NCI-H345 treated with DMSO at 0.1 percent for 48 hours (cell line): ENCODE measurements around the gene TSC1.
"Not testable (repeated sequence)": the region's sequence is repeated elsewhere in the genome, so short reads cannot be mapped to it uniquely, and the experiment has no call there.

Experiments used
- DNase-seq: peaks from one replicate; lab custom pipeline; 2025; ENCODE audit not compliant: unreplicated experiment; lab: John Stamatoyannopoulos, UW

TSC1 gene

DNA sequence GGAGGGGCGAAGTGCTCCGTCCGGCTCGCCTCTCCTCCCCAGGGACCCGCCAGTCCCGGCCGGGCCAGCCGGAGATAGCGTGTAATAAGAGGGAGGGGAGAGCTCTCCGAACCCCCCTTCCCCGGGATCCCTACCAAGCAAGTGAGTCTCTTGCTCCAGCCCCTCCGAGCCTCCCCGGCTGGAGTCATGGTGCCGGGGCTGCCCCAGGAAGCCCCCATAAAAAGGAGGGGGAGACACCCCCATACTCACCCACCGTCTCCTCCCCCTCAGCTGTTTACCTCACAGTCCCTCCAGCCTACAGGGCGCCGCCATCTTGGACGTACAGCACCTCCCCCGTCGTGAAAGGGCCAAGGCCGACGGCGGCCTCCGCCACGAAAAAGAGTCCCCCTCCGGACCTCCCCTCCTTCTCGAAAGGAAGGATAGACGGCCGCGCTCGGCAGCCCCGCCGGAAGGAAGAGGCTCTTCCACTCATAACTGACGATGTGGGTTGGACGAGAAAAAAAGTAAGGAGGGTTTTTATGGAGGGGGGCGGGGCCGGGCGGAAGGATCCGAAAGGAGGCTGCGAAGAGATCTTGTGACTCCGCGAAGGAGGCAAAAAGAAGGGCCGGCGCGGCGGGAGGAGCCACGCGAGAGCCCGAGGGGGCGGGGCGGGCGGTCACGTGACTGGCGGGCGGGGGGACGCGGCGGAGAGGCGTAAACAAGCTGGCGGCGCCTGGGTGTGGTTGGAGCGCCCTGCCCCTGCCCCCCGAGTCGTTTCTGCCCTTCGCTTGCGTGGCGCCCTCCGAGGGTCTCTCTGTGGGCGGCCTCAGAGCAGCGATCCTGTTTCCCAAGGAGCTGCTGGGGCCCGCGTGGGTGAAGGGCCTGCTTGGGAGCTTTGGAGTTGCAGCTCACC lies at the start of gene TSC1:
Gene TSC1 (minus strand): TSS at position 323 of the 892 bp plus-strand sequence. CDS start 15,744 bp downstream, outside the sequence.
- peak; percentile 82 for DNase-seq

DNA sequence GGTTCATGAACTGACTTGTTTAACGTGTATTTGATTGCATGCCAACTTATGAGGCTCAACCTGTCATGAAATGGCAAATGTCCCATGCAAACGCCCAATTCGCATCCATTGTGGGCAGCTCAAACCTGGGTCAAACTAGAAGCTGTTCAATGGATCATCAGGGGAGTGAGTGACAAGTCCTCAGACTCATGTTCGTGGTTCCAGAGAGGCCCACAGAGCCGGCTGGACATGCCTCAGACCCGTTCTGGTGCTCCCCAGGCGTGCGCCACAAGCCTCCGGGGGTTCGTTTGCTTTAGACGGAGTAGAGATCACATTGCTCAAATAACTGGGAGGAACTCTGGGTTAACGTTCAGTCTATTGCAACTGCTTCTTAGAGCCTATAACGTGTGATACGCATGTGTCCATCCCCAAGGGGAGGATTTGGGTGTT lies 49.1 kb upstream of the TSC1 start:
- no peak for DNase-seq

DNA sequence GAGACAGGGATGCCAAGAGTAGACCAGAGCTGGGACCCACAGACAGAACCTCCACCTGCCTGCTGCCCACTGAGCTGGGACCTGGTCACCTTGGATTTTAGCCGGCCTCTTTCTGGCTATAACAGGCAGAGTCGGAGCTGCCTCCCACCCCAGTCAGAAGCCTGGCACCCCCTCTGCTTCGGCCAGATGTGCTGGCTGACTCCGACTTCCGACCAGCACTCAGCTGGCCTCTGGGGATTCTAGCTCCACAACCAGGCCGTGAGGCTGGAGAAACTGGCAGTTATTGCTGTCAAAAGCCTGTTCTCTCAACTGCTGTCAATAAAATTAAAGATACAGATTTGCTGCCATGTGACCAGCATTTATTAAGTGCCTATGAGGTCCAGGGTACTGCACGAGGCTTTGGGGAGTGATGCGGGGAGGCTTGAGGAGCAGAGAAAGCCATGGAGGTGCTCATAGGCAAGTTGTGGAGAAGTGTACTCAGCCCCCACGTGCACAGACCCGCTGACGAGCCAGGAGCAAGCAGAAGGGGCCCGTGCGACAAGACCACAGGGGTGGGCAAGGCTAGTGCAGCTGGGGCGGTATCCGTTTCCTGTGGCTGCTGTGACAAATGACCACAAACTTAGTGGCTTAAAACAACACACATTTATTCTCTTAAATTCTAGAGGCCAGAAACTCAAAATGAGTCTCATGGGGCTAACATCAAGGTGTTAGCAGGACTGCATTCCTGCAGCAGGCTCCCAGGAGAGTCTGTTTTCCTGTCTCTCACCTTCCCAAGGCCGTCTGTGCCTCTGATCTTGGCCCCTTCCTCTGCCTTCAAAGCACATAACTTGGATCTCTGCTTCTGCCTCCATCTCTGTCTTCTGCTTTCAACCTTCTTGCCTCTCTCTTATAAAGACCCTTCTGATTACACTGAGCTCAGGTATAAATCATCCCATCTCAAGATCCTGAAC lies 47.2 kb upstream of the TSC1 start:
- no peak for DNase-seq

DNA sequence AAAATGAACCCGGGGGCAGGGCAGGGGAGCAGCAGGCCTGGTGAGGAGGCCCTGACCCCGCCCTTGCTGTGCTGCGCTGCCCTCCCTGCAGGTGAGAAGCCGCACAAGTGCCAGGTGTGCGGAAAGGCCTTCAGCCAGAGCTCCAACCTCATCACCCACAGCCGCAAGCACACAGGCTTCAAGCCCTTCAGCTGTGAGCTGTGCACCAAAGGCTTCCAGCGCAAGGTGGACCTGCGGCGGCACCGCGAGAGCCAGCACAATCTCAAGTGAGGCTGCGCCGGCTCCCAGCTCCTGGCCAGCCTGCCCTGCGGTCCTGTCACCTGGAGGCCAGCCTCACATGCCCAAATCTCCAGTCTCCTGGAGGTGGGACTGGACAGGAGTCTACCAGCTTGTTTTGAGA lies 46.4 kb upstream of the TSC1 start:
- DNase-seq, result no peak

DNA sequence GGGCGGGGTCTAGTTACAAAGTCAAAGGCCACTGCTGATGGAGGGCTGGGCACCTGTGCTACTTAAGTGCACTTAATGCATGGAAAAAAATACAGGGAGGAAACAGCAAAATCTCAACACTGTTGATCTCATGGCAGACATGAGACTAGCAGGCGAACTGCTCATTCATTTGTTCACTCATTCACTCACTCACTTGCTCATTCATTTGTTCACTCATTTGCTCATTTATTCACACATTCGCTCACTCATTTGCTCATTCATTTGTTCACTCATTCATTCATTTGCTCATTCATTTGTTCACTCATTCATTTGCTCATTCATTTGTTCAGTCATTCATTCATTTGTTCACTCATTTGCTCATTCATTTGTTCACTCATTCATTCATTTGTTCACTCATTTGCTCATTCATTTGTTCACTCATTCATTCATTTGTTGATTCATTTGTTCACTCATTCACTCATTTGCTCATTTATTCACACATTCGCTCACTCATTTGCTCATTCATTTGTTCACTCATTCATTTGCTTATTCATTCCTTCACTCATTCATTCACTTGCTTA lies 45.7 kb upstream of the TSC1 start:
- not testable (repeated sequence) for DNase-seq

DNA sequence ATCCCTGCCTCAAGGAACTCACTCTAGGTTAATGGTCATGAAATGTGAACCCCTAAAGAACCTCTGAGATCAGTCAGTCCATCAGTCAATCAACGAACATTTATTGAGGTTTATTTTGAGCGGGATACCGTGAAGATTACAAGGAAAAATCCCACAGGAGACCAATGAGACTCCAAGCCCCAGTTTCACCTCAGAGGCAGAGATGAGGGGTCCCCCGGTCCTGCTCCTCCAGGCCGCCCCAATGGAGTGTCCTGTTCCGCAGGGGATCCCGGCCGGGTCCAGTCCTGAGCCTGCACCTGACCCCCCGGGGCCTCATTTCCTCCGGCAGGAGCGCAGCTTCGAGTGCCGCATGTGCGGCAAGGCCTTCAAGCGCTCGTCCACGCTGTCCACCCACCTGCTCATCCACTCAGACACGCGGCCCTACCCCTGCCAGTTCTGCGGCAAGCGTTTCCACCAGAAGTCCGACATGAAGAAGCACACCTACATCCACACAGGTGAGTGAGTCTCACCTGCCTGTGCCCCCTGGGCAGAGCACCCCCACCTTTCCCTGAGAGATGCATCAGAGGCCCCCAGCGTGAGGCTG lies 45.1 kb upstream of the TSC1 start:
- DNase-seq, result no peak

DNA sequence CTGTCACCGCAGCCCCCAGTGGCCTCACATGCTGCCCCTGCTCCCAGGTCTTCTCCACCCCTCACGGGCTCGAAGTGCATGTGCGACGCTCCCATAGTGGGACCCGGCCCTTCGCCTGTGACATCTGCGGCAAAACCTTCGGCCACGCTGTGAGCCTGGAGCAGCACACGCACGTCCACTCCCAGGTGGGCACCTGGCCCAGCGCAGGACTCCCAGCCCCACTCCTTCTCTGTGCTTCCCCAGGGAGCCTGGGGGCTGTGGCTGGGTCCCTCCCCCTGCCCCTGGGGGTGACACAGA lies 44.5 kb upstream of the TSC1 start:
- no peak for DNase-seq

DNA sequence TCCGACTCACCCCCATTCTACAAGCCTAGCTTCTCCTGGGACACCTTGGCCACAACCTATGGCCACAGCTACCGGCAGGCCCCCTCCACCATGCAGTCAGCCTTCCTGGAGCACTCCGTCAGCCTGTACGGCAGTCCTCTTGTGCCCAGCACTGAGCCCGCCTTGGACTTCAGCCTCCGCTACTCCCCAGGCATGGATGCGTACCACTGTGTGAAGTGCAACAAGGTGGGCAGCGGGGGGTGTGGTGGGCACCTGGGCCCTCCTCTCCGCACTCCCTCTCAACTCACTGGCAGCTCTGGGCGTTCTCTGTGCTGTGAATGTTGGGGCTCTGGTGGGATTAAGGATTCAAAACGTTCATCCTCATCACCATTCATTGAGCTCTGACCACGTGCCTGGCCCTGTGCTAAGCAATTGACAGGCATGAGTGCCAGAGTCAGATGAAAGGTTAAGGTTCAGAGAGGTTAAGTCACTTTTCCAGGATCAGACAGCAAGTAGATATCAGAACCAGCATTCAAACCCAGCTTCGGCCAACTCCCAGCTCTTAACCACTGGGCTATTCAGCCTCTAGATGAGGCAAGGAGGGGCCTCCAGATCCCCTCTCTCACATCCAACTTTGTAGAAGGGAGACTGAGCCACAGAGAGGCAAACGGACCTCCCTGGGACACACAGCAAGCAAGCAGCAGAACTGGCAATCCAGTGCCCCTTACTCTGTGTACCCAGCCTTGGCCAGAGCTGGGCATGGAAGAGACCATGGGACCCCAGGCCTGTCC lies 44.0 kb upstream of the TSC1 start:
- no peak for DNase-seq

DNA sequence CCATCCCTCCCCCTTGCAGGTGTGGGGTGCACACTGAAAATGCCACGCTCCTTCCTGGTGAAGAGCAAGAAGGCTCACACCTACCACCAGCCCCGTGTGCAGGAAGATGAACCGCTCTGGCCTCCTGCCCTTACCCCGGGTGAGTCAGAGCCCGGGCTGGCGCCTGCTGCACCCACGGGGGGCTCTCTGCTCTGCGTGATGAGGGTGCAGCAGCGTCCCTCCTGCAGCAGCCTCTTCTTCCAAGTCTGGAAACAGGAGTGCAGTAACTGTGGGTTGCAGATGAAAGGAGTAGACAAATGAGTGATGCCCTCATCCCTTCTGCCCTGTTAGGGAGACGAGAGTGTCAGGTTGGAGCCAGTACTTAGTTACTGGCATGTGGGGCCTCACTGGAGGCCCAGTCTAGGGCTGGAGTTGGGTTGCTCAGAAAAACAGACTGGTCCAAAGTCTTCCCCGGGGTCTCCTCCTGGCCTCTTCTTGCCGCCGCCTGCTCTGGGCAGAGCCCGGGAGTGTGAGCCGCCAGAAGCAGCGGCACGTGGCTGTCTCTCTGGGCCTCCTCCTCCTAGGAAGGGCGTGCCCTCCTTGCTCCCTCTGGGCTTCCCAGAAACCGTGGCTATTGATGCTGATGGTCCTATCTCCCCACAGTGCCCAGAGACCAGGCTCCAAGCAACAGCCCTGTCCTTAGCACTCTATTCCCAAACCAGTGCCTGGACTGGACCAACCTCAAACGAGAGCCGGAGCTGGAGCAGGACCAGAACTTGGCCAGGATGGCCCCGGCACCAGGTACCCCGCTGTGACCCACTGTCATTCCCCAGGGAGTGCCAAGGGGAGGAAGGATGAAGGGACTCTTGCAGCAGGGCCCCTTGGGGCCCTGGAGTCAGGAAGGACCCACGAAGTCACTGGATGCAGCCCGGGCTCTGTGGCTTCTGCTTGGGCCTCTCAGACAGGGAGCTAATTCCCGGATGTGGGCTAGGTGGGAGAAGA lies 42.5 kb upstream of the TSC1 start:
- no peak for DNase-seq

DNA sequence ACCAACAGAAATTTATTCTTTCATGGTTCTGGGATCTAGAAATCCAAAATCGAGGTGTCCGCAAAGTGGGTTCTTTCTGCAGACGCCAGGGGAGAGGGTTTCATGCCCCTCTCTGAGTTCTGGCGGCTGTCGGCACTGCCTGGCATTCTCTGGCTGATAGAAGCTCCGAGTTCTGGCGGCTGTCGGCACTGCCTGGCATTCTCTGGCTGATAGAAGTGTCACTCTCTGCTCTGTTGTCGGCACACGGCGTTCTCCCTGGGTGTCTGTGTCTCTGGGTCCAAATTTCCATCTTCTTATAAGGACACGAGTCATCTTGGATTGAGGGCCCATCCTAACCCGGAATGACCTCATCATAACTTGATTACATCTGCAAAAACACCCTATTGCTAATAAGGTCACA lies 41.7 kb upstream of the TSC1 start:
- DNase-seq, result no peak

DNA sequence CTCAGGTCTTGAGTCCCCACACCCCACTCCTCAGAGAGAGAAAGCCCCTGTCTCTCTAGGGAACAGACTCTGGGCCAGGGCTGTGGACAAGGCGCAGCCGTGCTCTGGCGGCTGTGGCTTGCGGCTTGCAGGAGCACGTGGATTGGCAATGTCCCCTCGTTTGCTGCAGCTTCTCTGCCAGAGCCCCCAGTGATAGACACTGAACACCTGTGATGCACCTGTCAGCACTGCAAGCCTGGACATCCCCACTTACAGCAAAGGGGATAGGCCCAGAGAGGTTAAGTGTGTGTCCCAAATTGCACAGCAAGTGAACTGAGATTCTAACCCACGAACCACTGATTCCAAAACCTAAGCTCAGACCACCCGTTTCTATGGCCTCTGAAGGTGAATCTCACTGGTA lies 41.1 kb upstream of the TSC1 start:
- DNase-seq, result no peak

DNA sequence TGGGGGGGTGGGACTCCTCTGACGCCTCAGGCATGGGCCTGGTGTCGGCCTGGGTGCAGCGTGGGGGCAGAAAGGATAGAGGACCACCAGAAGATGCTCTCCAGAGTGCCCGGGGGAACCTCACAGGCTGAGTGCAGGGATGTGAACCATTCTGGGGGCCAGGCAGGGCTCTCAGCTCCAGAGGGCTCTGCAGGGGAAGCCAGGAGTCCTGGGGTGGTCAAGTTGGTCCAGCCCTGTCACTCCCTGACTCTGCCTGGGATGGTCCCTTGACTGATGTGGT lies 40.6 kb upstream of the TSC1 start:
- DNase-seq, result no peak

DNA sequence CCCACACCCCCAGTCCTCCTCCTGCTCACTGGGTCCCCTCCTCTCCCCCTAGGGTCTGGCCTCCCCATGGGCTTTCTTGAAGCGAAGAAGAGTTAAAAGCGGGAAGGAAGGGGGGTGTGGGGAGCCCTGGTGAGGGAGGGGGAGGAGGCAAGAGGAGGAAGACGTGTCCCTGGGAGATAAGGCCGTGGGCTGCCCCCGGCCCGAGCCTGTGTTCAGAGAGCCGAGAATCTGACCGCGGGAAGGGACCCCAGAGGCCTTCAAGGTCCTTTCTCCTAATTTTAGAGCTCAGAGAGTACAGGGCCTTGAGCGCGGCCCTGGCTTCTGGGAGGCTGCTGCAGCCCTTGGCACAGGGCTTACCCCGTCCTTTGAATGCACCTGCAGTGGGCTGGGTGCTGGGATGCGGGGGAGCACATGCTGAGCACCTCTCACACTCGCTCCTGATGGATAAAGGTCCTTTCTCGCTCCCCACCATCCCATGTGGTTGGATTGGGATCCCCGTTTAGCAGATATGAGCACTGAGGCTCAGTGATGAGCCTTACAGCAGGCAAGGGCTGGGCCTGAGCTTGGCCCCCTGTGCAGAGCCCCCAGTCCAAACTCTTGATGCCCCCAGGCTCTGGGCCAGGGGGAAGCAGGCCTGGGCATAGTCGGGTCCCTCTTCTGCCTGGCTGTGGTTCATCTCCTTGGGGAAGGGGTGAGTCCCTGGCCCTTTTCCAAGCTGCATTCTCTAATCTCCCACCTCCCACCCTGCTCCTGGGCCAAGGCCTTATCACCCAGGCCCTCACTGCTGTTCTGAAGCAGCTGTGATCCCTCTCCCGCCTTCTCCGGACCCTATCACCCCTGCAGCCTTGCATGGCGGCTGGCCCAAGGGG lies 40.0 kb upstream of the TSC1 start:
- no peak for DNase-seq

DNA sequence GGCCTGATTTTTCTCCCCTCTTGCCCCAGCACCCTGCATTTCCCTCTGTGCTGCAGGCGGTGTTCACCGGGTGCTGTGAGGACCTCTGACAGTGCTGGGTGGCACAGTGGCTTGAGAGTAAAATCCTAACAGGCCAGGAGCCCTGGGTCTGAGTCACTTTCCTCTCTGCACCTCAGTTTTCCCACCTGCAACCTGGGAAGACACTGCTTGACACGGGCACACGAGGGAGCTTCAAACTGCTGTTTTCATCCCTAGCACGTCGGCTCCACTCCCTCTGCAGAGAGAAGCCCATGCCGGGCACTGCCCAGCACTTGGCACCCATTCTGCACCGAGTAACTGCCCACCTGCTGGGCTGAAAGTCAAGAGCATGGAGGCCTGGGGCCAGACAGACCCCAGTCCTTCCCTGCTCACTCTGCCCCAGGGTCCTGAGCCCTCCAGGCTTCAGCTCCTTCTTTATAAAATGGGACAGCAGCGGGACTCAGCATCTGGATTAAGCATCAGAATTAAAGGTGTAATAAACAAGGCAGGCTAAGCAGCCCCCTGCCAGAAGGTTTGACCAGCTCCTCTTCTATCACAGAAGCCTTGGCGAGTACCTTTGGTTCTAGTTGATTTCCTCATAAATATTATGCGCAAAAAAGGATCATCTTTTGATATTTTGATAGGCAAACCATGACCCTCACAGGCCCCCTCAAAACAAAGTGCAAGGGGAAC lies 39.2 kb upstream of the TSC1 start:
- no peak for DNase-seq

DNA sequence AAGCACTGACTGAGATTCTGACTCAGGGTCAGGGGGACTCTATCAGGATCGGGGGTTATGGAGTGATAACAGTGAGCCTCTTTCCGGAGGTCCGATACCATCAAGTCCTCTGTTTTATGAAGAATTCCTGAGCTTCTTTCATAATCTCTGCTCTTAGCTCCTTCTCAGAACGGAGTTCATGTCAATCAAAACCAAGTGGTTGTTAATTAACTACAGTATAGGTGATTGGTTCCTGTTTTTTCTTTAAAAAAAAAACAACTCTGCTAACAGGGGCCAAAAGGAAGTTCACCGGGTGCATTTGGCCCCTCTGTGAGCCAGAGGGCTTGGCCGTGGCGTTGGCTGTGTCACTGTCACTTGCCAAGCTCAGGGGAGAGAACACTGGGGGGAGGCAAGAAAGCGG lies 38.0 kb upstream of the TSC1 start:
- DNase-seq, result no peak

DNA sequence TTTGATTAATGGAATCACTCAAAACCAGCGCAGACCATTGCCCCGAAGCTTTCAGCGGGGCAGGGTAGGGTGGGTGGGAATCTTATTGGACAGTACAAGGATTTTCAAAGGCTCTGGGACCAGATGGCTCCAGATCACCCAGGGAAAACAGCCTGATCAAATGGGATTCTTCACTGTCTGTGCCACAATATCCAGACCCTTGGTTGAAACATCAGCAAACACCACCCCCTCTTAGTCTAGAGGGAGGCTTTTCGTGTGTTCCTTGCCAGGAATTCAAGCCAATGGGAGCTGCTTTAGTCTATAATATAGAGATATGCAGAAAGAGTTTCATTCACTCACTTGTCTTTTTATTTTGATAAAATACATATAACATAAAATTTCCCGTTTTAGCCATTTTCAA lies 35.7 kb upstream of the TSC1 start:
- no peak for DNase-seq

DNA sequence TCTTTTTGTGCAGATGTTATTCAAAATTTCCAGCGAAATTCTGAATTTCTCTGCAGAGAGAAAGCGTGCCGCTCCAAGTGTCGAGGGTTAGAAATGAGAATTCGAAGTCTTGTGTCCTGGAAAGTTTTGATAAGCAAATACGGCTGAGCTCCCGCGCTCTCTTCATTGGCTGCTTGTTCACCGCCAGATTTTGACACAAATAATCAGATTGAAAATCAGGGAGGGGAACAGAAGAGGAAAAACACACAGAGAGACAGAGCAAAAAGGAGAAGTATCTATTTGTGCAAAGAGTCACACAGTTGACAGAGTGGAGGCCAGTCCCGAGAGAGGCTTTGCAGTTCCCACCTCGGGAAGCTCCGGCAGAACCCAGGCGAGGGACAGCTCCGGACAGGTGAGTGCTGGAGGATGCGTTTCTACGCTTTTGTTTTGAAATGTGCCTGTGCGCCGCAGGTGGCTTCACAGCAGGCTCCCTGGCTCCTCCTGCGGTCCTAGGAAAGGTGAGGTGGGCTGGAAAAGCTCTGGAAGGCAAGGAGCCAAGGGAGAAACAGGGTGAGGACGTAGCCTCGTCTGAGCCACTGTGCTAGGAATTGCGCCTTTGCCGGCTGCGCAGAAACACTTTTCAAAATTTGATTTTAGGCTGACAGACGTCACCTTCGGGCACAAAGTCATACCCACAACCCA lies 34.2 kb upstream of the TSC1 start, which contains the start of gene GFI1B:
Gene GFI1B (plus strand): TSS at position 244 of the 681 bp plus-strand sequence. CDS start 7,985 bp downstream, outside the sequence.
- DNase-seq, result no peak

DNA sequence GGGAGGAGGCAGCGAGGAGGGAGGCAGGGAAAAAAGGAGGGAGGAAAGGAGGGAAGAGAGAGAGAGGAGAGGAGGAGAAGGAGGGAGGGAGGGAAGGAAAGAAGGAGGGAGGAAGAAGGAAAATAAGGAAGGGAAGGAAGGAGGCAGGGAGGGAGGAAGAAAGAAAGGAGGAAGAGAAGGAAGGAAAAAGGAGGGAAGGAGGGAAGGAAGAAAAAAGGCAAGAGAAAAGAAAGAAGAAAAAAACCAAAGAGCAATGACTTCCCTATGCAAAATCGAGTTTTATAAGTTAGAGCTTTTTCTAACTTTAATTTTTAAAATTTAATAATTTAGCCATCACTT lies 33.7 kb upstream of the TSC1 start:
- no peak for DNase-seq
